Measurements from ENCODE around the gene TIGD4. TPM values are rescaled to one million over a fixed set of nuclear protein-coding genes. Genes with fewer than 3 reads are reported as not detected.

TIGD4 gene
- total RNA-seq, 1 experiment from 2014 or later, result 2.0 TPM

DNA sequence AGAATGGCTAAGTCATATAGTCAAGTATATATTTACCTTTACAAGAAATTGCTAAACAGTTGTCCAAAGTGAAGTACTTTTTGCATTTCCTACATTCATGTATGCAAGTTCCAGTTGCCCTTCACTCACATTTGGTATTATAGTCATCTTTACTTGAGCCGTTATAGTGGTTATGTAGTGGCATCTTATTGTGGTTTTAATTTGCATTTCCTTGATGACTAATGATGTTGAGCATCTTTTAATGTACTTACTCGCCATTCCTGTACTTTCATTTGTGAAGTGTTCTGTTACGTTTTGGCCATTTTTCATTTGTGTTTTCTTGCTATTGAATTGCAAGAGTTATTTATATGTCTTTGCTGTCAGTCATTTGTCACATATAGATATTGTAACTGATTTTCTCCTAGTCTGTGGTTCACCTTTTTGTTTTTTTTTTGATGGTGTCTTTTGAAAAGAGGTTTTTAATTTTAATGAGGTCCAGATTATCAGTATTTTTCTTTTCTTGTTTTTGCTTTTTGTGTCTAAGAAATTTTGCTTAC is 27.8 kb upstream of the TIGD4 start:
- H4K5ac ChIP-seq (ENCODE audit: insufficient read length, low read depth, low read length), result no peak overlapping the region
- no peak overlapping the region for H3K4me3 Mint-ChIP-seq
- H2AK5ac ChIP-seq (ENCODE audit: insufficient read length, low read length), result no peak overlapping the region
- H3K18ac ChIP-seq (ENCODE audit: insufficient read length, low read depth, low read length), result no peak overlapping the region
- H3K27ac Mint-ChIP-seq, result no peak overlapping the region
- H2BK20ac ChIP-seq (ENCODE audit: low read depth, low read length, poor library complexity, severe bottlenecking), result no peak overlapping the region
- no peak overlapping the region for H3K56ac ChIP-seq (ENCODE audit: insufficient read length, low read depth, low read length)
- H3K4me1 Mint-ChIP-seq, result peaks cover 15 to 18% of the 10 kb centered on the region in 2 experiments
- H2BK12ac ChIP-seq (ENCODE audit: insufficient read length, low read depth, low read length), result no peak overlapping the region
- no peak overlapping the region for H2BK120ac ChIP-seq (ENCODE audit: low read depth, low read length, poor library complexity, severe bottlenecking)
- H3K14ac ChIP-seq (ENCODE audit: insufficient read depth, low read length), result no peak overlapping the region
- H3K27ac ChIP-seq (ENCODE audit: insufficient read length, low read depth, low read length), result no peak overlapping the region
- H4K8ac ChIP-seq (replicated peaks; ENCODE audit: insufficient read length, low read depth, low read length), result no peak overlapping the region
- H3K23ac ChIP-seq (ENCODE audit: insufficient read length, low read depth, low read length), result no peak overlapping the region
- no peak overlapping the region for H4K91ac ChIP-seq (ENCODE audit: insufficient read length, low read depth, low read length)
- no peaks in the 10 kb centered on the region for H3K27me3 Mint-ChIP-seq (ENCODE audit: low read depth)
- H3K9me3 ChIP-seq (ENCODE audit: control insufficient read depth, low read depth, low read length), result no peaks in the 10 kb centered on the region
- no peaks in the 10 kb centered on the region for H3K27me3 ChIP-seq (ENCODE audit: insufficient read depth, low read length)
- no peak overlapping the region for H3T11ph ChIP-seq (ENCODE audit: low read length)
- no peak for DNase-seq
- H3K9ac ChIP-seq (ENCODE audit: extremely low read depth, insufficient read length, low read length), result no peak overlapping the region
- H3K79me1 ChIP-seq (ENCODE audit: insufficient read depth, low read depth, low read length, poor library complexity, severe bottlenecking), result peaks cover 3% of the 10 kb centered on the region
- no CpG with 5 or more reads among the region's 3 CpGs for WGBS (ENCODE audit: extremely low coverage, insufficient read length, low lambda C conversion rate)
- H2AFZ ChIP-seq (ENCODE audit: low read length), result no peak overlapping the region
- no peaks in the 10 kb centered on the region; the same call in 1 of the 2 replicates for H3K4me1 ChIP-seq (ENCODE audit: insufficient read depth, low read length)
- TF ChIP-seq, protein P1, sequence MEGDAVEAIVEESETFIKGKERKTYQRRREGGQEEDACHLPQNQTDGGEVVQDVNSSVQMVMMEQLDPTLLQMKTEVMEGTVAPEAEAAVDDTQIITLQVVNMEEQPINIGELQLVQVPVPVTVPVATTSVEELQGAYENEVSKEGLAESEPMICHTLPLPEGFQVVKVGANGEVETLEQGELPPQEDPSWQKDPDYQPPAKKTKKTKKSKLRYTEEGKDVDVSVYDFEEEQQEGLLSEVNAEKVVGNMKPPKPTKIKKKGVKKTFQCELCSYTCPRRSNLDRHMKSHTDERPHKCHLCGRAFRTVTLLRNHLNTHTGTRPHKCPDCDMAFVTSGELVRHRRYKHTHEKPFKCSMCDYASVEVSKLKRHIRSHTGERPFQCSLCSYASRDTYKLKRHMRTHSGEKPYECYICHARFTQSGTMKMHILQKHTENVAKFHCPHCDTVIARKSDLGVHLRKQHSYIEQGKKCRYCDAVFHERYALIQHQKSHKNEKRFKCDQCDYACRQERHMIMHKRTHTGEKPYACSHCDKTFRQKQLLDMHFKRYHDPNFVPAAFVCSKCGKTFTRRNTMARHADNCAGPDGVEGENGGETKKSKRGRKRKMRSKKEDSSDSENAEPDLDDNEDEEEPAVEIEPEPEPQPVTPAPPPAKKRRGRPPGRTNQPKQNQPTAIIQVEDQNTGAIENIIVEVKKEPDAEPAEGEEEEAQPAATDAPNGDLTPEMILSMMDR (conservative IDR thresholded peaks at IDR 0.05), result no peak
- H3K4me2 ChIP-seq (ENCODE audit: insufficient read depth, insufficient read length, low read length), result no peak overlapping the region
- H3K23me2 ChIP-seq (ENCODE audit: insufficient read length, low read depth, low read length, poor library complexity, severe bottlenecking), result no peaks in the 10 kb centered on the region
- no peak overlapping the region for H3K4ac ChIP-seq (ENCODE audit: low read depth, low read length)
- no peak overlapping the region for H2BK5ac ChIP-seq (ENCODE audit: insufficient read length, low read length)
- no peaks in the 10 kb centered on the region for H4K20me1 ChIP-seq (ENCODE audit: control insufficient read depth, insufficient read depth, insufficient read length)
- peaks cover 7 to 24% (median 23%) of the 10 kb centered on the region in 3 experiments for H3K36me3 Mint-ChIP-seq (ENCODE audit: insufficient read depth in 1 of 3, low read depth in 3 of 3)
- peaks cover 2% of the 10 kb centered on the region; the same call in 1 of the 2 replicates for H3K79me2 ChIP-seq (ENCODE audit: insufficient read depth, low read length)
- peaks cover 10 to 11% of the 10 kb centered on the region in 2 experiments for H3K9me3 Mint-ChIP-seq
- no peak overlapping the region for H2BK15ac ChIP-seq (ENCODE audit: low read depth, low read length)

All from H9 (cell line).